Spleen (tissue), 11 donors: ENCODE measurements around the gene MCL1. TPM values are rescaled to one million over a fixed set of nuclear protein-coding genes. Genes with fewer than 3 reads are reported as not detected.
A peak's percentile ranks its signal among the peaks of the same experiment; 100 is the strongest.

ENCODE experiments used
- DNase-seq: peaks from one replicate; pipeline ENCODE4 v3.0.0-alpha.2; 2020
- H3K27ac ChIP-seq, 8 donors: fragments of 200-600 bp; sonication (generic) in 7 of 8; 1 replicate in 4 of 8; 2 replicates in 4 of 8; pipeline versions ENCODE4 v1.5.0 to v1.8.0; 2016 to 2021; ENCODE audit warnings: inconsistent platforms in 4 of 8, mild to moderate bottlenecking in 4 of 8, moderate library complexity in 1 of 8
- H3K27me3 ChIP-seq, 7 donors: fragments of 200-600 bp; sonication (generic) in 6 of 7; replicated peaks in 1 of 7; 1 replicate in 4 of 7; 2 replicates in 3 of 7; pipeline versions ENCODE4 v1.5.0 to v1.8.0; 2016 to 2021; ENCODE audit warnings: inconsistent platforms in 3 of 7, mild to moderate bottlenecking in 1 of 7
- H3K36me3 ChIP-seq, 6 donors: fragments of 200-600 bp; sonication (generic) in 5 of 6; 1 replicate in 4 of 6; 2 replicates in 2 of 6; pipeline versions ENCODE4 v1.5.0 to v1.8.0; 2016 to 2021; ENCODE audit warnings: inconsistent platforms in 2 of 6
- H3K4me1 ChIP-seq, 6 donors: fragments of 200-600 bp; sonication (generic) in 5 of 6; 1 replicate in 3 of 6; 2 replicates in 3 of 6; pipeline versions ENCODE4 v1.5.0 to v1.8.0; 2016 to 2021; ENCODE audit warnings: inconsistent platforms in 3 of 6
- H3K4me3 ChIP-seq, 8 donors: fragments of 200-600 bp; sonication (generic) in 7 of 8; 1 replicate in 4 of 8; 2 replicates in 4 of 8; pipeline versions ENCODE4 v1.5.0 to v1.8.0; 2016 to 2021; ENCODE audit warnings: inconsistent platforms in 4 of 8, mild to moderate bottlenecking in 4 of 8, moderate library complexity in 2 of 8
- H3K9me3 ChIP-seq, 8 donors: fragments of 200-600 bp; sonication (generic) in 7 of 8; 1 replicate in 4 of 8; 2 replicates in 4 of 8; pipeline versions ENCODE4 v1.5.0 to v1.8.0; 2016 to 2021; ENCODE audit warnings: inconsistent platforms in 4 of 8
- CTCF ChIP-seq, 11 experiments: fragments of 200-600 bp in 7 of 11; fragments of 450-650 bp in 4 of 11; sonication (generic) in 4 of 11; IDR thresholded peaks in 8 of 11; conservative IDR thresholded peaks in 3 of 11; 1 replicate in 7 of 11; 2 replicates in 4 of 11; pipeline versions ENCODE4 v1.4.0 to v1.8.0; 2016 to 2021; ENCODE audit warnings: antibody characterized with exemption in 11 of 11, inconsistent platforms in 4 of 11, mild to moderate bottlenecking in 1 of 11
- POLR2A ChIP-seq, 3 donors: fragments of 450-650 bp; IDR thresholded peaks; one replicate each; pipeline ENCODE4 v1.5.1; 2017; ENCODE audit warnings: antibody characterized with exemption in 3 of 3, mild to moderate bottlenecking in 1 of 3
- POLR2AphosphoS5 ChIP-seq, 3 donors: sonication (generic); formaldehyde crosslinking; IDR thresholded peaks; one replicate each; pipeline ENCODE4 v1.5.1; 2017; ENCODE audit warnings: antibody characterized with exemption in 3 of 3
- WGBS, 5 donors: extraction: QIAGEN DNeasy Blood & Tissue Kit in 3 of 5; methylation state at CpG; one replicate each; pipeline versions ENCODE4 v1.1.5 to v1.1.7; 2013 to 2018; 5-methylcytosine and 5-hydroxymethylcytosine counted together
- intact Hi-C: fragments of 100-400 bp; cut with DNase I; formaldehyde crosslinking; loops from one replicate; pipeline ENCODE4 v1.15.0; 2023; ENCODE audit warnings: low total_unique reads
- polyA plus RNA-seq, 3 donors: library from polyadenylated mRNA; stranded (reverse); fragments of 200-250 nt; gene quantifications; one replicate each; pipeline ENCODE4 v1.2.1, GENCODE V29; 2013
- total RNA-seq, 7 donors: library from RNA; depleted of rRNA in 3 of 7; stranded (reverse); fragments of >200 nt in 3 of 7; fragmentation: NEBNext Ultra II Directional in 4 of 7; extraction: Animal tissue kit (Norgen Biotek cat#: 25700) in 4 of 7; gene quantifications; one replicate each; pipeline versions ENCODE4 v1.1.0 to v1.2.1, GENCODE V29; 2016 to 2021
- donor health status: healthy with polysubstance abuse.
- donor health status: DM: no; HTN: no; CAD: no; lungs with moderate emphysema.
- donor health status: DM: no; HTN: no; CAD: no.
- donor health status: Bipolar disorder and iron deficiency.
- donor health status: healthy.
- donor health status: DM: no; HTN: no; CAD: no.
- donor health status: DM: yes; HTN: yes; CAD: no.

The MCL1 gene
- total and polyA plus RNA-seq, 10 donors: 75.8 to 435 (median 299) TPM

GRCh38 chr1:150561974-150562445, 17.4 kb downstream of the MCL1 start:
- DNase-seq: peak; percentile 98
- intact Hi-C loops: loop anchor here (2.0 kb wide), 1 partner anchor 59 kb away; no protein-coding TSS in a partner anchor
- Histone ChIP-seq H3K27me3 (no peaks in the 10 kb centered on the region), H3K4me3 (peak overlapping the region; percentile 28 to 78 (median 54)), H3K9me3 (no peaks in the 10 kb centered on the region), H3K27ac (peak overlapping the region; percentile 93 to 100 (median 100)), H3K36me3 (peaks cover 0 to 10% (median 0%) of the 10 kb centered on the region in 6 donors), H3K4me1 (peaks cover 55 to 100% (median 89%) of the 10 kb centered on the region in 6 donors)
- WGBS, 5 donors: 0 to 1% (median 0%) methylated on average over 18 of the region's 18 CpGs
- TF ChIP-seq POLR2AphosphoS5 (IDR thresholded peaks at IDR 0.05) (peak; percentile 90 to 94 (median 90)), POLR2A (IDR thresholded peaks at IDR 0.05) (peak in 2 of 3 donors; percentile 33 to 58), CTCF (IDR thresholded peaks at IDR 0.05 in 8 of 11, conservative IDR thresholded peaks at IDR 0.05 in 3 of 11) (no peak)

- peaks cover 51 to 100% (median 83%) of the 10 kb centered on the region in 6 donors for H3K4me1 ChIP-seq
- H3K27ac ChIP-seq: peak overlapping the region; percentile 93 to 100 (median 100)
- H3K27me3 ChIP-seq: no peaks in the 10 kb centered on the region
- no peaks in the 10 kb centered on the region for H3K9me3 ChIP-seq
- whole genome bisulfite sequencing, 5 donors: 0 to 1% (median 1%) methylated on average over 19 to 32 of the region's 32 CpGs
- TF ChIP-seq POLR2AphosphoS5 (IDR thresholded peaks at IDR 0.05): peak; percentile 94 to 97 (median 95)
- TF ChIP-seq POLR2A (IDR thresholded peaks at IDR 0.05): peak in 2 of 3 donors; percentile 7 to 78
- peak in 2 of 11 experiments; percentile 14 to 41 for TF ChIP-seq CTCF (IDR thresholded peaks at IDR 0.05 in 8 of 11, conservative IDR thresholded peaks at IDR 0.05 in 3 of 11)
- peak overlapping the region; percentile 28 to 78 (median 54) for H3K4me3 ChIP-seq
- peaks cover 0 to 15% (median 0%) of the 10 kb centered on the region in 6 donors for H3K36me3 ChIP-seq
- intact Hi-C loops: loop anchor here (2.0 kb wide), 1 partner anchor 59 kb away; no protein-coding TSS in a partner anchor
- peak; percentile 95 for DNase-seq
Observed at GRCh38 chr1:150561254-150561973, 18.0 kb downstream of the MCL1 start.

GRCh38 chr1:150560576-150561253, 18.7 kb downstream of the MCL1 start:
- H3K4me1 ChIP-seq: peaks cover 44 to 100% (median 76%) of the 10 kb centered on the region in 6 donors
- TF ChIP-seq CTCF (IDR thresholded peaks at IDR 0.05 in 8 of 11, conservative IDR thresholded peaks at IDR 0.05 in 3 of 11) (peak; percentile 81 to 95 (median 90)), POLR2AphosphoS5 (IDR thresholded peaks at IDR 0.05) (no peak), POLR2A (IDR thresholded peaks at IDR 0.05) (no peak)
- H3K4me3 ChIP-seq: peak overlapping the region; percentile 28 to 78 (median 54)
- H3K9me3 ChIP-seq: no peaks in the 10 kb centered on the region
- H3K27ac ChIP-seq: peak overlapping the region; percentile 93 to 100 (median 100)
- intact Hi-C loops: loop anchor here (2.0 kb wide), 1 partner anchor 60 kb away; no protein-coding TSS in a partner anchor
- 16 to 58% (median 16%) methylated on average over 5 to 17 of the region's 17 CpGs for WGBS, 5 donors
- no peaks in the 10 kb centered on the region for H3K27me3 ChIP-seq
- H3K36me3 ChIP-seq: peaks cover 0 to 22% (median 0%) of the 10 kb centered on the region in 6 donors
- peak; percentile 97 for DNase-seq
